Muscle layer of duodenum (tissue), 2 donors: ENCODE measurements around the gene NAALAD2.
"Not testable (repeated sequence)": the region's sequence is repeated elsewhere in the genome, so short reads cannot be mapped to it uniquely, and the experiment has no call there.

Source experiments
- H3K27ac ChIP-seq: one replicate; pipeline ENCODE4 v1.7.0; 2013; ENCODE audit warnings: mild to moderate bottlenecking, low read length
- H3K27me3 ChIP-seq: one replicate; pipeline ENCODE4 v1.7.0; 2013; ENCODE audit warnings: low read depth, mild to moderate bottlenecking, control low read depth, low read length
- H3K36me3 ChIP-seq, 2 donors: one replicate each; pipeline ENCODE4 v1.7.0; 2013; ENCODE audit warnings: low read length in 2 of 2, control low read depth in 1 of 2, mild to moderate bottlenecking in 1 of 2; ENCODE audit not compliant: insufficient read depth in 2 of 2, control insufficient read depth in 1 of 2
- H3K4me1 ChIP-seq, 2 donors: one replicate each; pipeline ENCODE4 v1.7.0; 2013; ENCODE audit warnings: low read length in 2 of 2, mild to moderate bottlenecking in 2 of 2, control low read depth in 1 of 2, moderate library complexity in 1 of 2; ENCODE audit not compliant: insufficient read depth in 2 of 2, control insufficient read depth in 1 of 2
- H3K4me3 ChIP-seq, 2 donors: one replicate each; pipeline ENCODE4 v1.7.0; 2013; ENCODE audit warnings: low read length in 2 of 2, low read depth in 1 of 2, mild to moderate bottlenecking in 1 of 2
- H3K9me3 ChIP-seq, 2 donors: one replicate each; pipeline ENCODE4 v1.7.0; 2013; ENCODE audit warnings: low read length in 2 of 2, control low read depth in 1 of 2, mild to moderate bottlenecking in 1 of 2; ENCODE audit not compliant: control insufficient read depth in 1 of 2
- donor health status: healthy.

The NAALAD2 gene

DNA sequence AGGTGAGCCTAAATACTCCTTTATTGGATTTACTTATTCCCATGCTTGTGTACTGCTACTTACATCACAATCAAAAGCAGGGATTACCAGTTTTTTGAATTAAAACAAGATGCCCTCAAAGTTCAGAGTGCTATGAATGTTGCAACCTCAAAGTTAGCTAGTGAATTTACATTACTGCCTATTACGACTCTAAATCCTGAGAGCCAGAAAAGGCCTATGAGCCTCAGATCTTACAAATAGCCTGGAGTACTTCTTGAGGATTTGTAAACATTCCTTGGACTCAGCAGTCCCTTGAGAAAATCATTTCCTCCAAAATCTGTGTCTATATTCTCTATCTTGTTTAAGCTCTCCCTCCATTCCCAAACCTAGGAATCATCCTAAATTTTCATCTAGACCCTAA is 62.9 kb downstream of the NAALAD2 start:
- H3K36me3 ChIP-seq: peaks cover 8 to 19% of the 10 kb centered on the region in 2 donors
- H3K27me3 ChIP-seq: no peaks in the 10 kb centered on the region
- no peak overlapping the region for H3K27ac ChIP-seq
- no peaks in the 10 kb centered on the region for H3K4me1 ChIP-seq
- H3K4me3 ChIP-seq: no peak overlapping the region
- no peaks in the 10 kb centered on the region for H3K9me3 ChIP-seq

DNA sequence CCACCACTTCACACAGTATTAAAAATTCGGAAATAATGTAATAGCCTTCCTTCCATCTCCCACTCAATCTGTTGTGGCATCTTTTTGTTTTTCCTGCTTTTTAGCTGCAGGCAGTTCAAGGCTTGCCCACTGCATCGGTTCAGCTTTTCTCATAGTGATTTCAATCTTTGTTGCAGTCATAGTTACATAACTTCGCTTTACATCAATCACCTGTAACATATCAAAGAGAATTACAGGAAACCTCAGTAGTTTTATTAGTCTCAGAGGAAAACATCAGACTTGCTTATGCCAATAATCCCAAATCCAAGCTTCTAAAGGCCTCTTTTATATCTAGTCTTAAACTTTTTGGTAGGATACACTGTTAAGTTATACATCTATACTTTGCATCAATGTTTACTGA is 67.9 kb downstream of the NAALAD2 start:
- no peak overlapping the region for H3K4me3 ChIP-seq
- H3K27ac ChIP-seq: no peak overlapping the region
- H3K9me3 ChIP-seq: no peaks in the 10 kb centered on the region
- H3K27me3 ChIP-seq: no peaks in the 10 kb centered on the region
- no peaks in the 10 kb centered on the region for H3K4me1 ChIP-seq
- H3K36me3 ChIP-seq: peaks cover 16 to 38% of the 10 kb centered on the region in 2 donors

DNA sequence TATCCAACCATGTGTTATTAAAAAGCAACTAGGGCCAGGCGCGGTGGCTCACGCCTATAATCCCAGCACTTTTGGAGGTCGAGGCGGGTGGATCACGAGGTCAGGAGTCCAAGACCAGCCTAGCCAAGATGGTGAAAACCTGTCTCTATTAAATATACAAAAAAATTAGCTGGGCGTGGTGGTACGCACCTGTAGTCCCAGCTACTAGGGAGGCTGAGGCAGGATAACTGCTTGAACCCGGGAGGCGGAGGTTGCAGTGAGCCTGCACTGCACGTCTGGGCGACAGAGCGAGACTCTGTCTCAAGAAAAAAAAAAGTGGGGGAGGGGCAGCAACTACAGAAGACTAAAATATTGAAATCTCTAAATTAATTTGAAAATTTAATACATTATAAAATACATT is 69.9 kb downstream of the NAALAD2 start:
- no peaks in the 10 kb centered on the region for H3K4me1 ChIP-seq
- no peaks in the 10 kb centered on the region for H3K27me3 ChIP-seq
- no peak overlapping the region for H3K27ac ChIP-seq
- peaks cover 25 to 29% of the 10 kb centered on the region in 2 donors for H3K36me3 ChIP-seq
- H3K9me3 ChIP-seq: no peaks in the 10 kb centered on the region
- no peak overlapping the region for H3K4me3 ChIP-seq

DNA sequence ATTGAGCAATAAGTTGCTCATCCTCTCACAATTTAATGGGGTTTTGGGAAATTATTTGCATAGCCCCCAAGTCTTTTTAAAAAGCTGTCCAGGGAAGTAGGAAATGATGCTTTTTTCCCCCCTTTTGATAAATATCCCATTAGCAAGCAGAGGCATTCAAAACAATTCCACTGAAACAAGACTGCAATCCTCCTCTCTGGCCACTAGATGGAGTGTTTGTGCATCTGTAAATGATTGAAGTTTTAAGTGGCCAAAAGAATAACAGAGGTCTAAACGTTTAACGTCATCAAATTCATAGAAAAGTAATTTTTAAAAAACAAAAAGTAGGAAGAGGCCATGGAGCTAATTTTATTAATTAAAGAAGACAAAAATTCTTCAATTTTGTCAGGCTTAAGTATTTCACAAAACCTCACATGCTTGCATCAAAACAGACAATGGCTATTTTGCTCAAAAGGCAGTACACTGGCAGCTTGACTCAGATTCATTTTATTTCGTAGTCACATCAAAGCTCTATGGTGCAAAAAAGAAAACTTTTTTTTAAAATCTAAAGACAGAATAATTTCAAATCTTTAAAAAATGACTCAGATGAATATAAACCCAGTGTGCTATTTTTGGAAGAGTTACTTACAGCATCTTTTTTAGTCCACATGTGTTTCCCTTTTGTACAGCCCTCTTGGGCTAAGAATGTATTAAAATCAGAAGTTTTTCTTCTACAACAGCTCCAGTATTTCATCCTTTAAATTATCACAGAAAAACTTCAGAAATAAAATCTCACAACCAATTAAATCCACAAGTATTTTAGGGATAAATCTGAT is 70.6 kb downstream of the NAALAD2 start:
- Histone ChIP-seq H3K4me3 (no peak overlapping the region), H3K36me3 (peaks cover 28 to 35% of the 10 kb centered on the region in 2 donors), H3K27me3 (no peaks in the 10 kb centered on the region), H3K9me3 (no peaks in the 10 kb centered on the region), H3K4me1 (no peaks in the 10 kb centered on the region), H3K27ac (no peak overlapping the region)

DNA sequence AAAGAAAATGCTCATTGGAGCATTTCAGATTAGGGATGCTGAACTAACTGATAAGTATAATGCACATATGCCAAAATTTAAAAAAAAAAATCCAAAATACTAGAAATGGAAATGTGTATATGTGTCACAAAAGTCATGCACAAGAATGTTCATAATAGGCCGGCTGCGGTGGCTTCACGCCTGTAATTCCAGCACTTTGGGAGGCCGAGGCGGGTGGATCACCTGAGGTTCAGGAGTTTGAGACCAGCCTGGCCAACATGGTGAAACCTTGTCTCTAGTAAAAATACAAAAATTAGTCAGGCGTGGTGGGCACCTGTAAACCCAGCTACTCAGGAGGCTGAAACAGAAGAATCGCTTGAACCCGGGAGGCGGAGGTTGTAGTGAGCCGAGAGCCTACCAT is 73.5 kb downstream of the NAALAD2 start:
- H3K27ac ChIP-seq, H3K4me1 ChIP-seq, H3K4me3 ChIP-seq, H3K27me3 ChIP-seq, H3K9me3 ChIP-seq: not testable (repeated sequence)
- peaks cover 26 to 39% of the 10 kb centered on the region in 2 donors for H3K36me3 ChIP-seq

DNA sequence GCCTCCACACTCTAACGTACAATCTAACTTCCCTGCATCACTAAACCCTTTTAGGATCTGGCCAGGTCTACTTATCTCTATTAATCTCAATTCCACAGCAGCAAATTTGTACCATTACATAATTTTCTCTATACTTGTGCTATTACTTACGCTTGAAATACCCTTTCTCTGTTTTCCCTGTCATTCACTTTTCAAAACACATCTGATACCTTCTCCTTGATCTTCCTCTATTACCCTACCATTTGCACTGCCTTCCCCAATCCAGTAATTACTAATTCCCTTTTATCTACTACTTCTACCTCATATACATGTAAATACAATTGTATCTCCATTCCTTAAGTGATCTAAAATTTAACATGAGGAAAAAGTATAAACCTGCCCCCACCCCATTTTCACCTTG is 74.4 kb downstream of the NAALAD2 start:
- H3K36me3 ChIP-seq: peaks cover 32 to 46% of the 10 kb centered on the region in 2 donors

DNA sequence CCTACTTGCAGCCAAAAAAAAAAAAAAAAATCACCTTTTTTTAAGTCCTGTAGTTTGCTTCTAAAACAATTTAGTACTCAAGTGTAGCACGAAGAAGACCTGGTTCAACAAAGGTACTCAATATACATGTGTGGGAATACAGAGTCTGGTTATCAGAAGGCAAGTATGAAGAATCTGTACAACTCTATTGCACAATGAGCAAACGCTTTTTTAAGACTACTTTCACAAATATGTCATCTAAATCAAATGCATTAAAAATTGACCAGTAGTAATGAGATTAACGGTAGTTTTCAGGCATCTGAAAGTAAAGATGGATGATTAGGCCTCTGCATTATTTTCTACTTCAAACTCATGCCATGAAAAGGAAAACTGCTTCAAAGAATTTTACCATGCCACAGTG is 78.9 kb downstream of the NAALAD2 start:
- Histone ChIP-seq H3K4me1 (no peaks in the 10 kb centered on the region), H3K36me3 (peaks cover 23 to 33% of the 10 kb centered on the region in 2 donors), H3K27ac (no peak overlapping the region)

More for the DNA sequence above, 74.4 kb downstream of the NAALAD2 start:
- Histone ChIP-seq H3K27me3 (no peaks in the 10 kb centered on the region), H3K4me1 (no peaks in the 10 kb centered on the region), H3K9me3 (no peaks in the 10 kb centered on the region), H3K27ac (no peak overlapping the region), H3K4me3 (no peak overlapping the region)

DNA sequence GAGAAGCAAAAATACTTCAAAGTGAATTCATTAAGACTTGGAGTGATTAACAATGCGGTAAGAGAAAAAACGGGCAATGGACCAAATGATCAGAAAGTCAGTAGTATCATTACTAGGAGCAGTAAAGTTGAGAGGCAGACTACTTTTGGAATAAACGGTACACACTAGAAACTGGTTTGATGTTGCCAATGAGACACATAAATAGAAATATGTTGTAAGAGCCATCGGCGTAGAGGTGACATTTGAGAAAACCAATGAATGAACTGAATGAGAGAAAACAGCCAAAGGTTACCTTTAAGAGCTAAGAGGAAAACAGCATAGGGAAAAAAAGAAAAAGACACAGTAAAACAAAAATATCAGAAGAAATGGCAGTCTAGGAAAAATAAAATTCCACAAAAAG is 82.1 kb downstream of the NAALAD2 start:
- Histone ChIP-seq H3K4me3 (no peak overlapping the region), H3K27ac (no peak overlapping the region), H3K36me3 (peaks cover 8 to 15% of the 10 kb centered on the region in 2 donors), H3K4me1 (peaks cover 9 to 13% of the 10 kb centered on the region in 2 donors), H3K27me3 (no peaks in the 10 kb centered on the region), H3K9me3 (no peaks in the 10 kb centered on the region)

More for the DNA sequence above, 78.9 kb downstream of the NAALAD2 start:
- no peaks in the 10 kb centered on the region for H3K27me3 ChIP-seq
- no peak overlapping the region for H3K4me3 ChIP-seq
- no peaks in the 10 kb centered on the region for H3K9me3 ChIP-seq

DNA sequence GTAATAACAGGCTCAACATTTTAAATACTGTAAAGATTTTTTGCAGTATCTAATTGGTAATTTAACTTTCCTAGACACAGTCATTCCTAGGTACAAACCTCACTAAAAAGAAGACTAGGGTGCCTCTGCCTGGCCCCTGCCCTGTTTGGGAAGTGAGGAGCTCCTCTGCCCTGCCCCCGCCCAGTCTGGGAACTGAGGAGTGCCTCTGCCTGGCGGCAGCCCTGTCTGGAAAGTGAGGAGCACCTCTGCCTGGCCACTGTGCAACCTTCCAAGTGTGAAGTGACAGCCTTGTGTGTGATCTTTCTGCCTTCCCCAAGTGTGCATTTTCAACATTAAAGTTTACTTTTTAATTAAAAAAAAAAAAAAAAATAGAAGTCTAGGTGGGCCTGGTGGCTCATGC is 84.1 kb downstream of the NAALAD2 start:
- H3K27ac ChIP-seq: no peak overlapping the region
- no peaks in the 10 kb centered on the region for H3K9me3 ChIP-seq
- H3K4me1 ChIP-seq: peaks cover 11 to 17% of the 10 kb centered on the region in 2 donors
- H3K27me3 ChIP-seq: no peaks in the 10 kb centered on the region
- H3K4me3 ChIP-seq: no peak overlapping the region
- peaks cover 3 to 9% of the 10 kb centered on the region in 2 donors for H3K36me3 ChIP-seq

DNA sequence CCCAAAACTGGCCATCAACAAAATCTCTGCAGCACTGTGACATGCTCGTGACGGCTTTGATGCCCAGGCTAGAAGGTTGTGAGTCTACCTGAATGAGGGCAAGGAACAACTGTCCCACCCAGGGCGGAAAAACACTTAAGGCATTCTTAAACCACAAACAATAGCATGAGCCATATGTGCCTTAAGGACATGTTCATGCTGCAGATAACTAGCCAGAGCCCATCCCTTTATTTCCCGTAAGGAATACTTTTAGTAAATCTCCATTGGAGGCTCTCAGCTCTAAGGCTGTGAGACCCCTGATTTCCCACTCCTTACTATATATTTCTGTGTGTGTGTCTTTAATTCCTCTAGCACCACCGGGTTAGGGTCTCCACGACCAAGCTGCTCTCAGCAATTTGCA is 85.0 kb downstream of the NAALAD2 start:
- no peaks in the 10 kb centered on the region for H3K9me3 ChIP-seq
- H3K27ac ChIP-seq: no peak overlapping the region
- H3K4me3 ChIP-seq: no peak overlapping the region
- H3K4me1 ChIP-seq: peaks cover 11 to 21% of the 10 kb centered on the region in 2 donors
- H3K27me3 ChIP-seq: no peaks in the 10 kb centered on the region
- peaks cover 0 to 5% of the 10 kb centered on the region in 2 donors for H3K36me3 ChIP-seq

DNA sequence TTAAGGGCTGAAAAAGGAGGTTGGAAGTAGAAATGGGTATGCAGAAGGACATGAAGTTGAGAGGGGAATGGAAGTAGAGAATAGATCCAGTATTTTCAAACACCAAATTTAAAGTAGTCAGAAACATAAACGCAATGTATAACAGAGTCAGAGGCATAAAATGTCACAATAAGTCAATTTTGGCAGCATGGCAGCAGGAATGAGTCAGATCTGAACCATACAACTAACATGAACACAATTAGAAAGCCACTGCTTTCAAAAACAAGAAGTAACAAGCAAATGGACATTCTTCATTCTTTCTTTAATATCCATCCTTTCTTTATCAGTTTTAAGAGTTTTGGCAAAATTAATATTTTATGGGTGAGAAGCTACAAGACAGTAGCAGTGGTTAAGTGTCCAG is 85.9 kb downstream of the NAALAD2 start:
- Histone ChIP-seq H3K9me3 (no peaks in the 10 kb centered on the region), H3K4me3 (peak overlapping the region; percentile 95 to 99), H3K27me3 (no peaks in the 10 kb centered on the region), H3K36me3 (peaks cover 0 to 5% of the 10 kb centered on the region in 2 donors), H3K27ac (no peak overlapping the region), H3K4me1 (peaks cover 11 to 21% of the 10 kb centered on the region in 2 donors)
